HG03521 (cell line): ENCODE measurements around the gene NDUFA3.
A peak's percentile ranks its signal among the peaks of the same experiment; 100 is the strongest.
"Not testable (repeated sequence)": the region's sequence is repeated elsewhere in the genome, so short reads cannot be mapped to it uniquely, and the experiment has no call there.

Experiments used
- ATAC-seq: cut with Tn5 transposase; IDR thresholded peaks from one replicate; pipeline ENCODE4 v1.9.1; 2021; ENCODE audit warnings: mild to moderate bottlenecking, moderate library complexity; ENCODE audit not compliant: unreplicated experiment

NDUFA3 gene

DNA sequence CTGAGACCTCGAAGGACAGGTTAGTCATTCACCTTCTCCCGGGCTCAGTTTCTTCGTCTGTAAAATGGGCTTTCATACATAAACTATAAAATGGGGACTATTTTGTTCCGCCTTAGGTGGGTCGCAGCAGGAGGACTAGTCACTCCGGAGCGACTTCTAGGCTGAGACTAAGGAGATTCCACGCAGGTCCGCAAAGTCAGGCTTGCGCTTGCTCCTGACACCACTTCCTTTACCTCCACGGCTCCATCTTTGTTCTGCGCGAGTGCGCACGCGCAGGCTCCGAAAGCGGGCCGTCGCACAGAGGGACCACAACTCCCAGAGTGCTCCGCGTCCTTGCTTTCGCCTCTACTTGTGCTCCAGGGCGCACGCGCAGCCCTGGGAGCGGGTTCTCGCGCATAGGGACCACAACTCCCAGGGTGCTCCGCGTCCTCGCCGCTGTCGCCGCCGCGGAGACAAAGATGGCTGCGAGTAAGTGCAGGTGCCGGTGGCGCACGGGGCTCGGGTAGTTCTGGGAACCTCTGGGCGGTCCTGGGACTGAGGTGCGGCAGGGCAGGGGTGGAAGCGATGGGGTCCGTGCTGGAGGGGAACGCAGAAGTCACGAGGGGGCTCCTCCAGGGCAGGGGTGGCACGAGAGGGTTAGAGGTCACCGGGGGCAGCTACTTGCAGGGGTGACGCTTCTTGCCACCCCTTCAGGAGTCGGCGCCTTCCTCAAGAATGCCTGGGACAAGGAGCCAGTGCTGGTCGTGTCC lies at the start of gene NDUFA3:
TSS of gene NDUFA3 (plus strand) at position 435 of the 749 bp plus-strand sequence. CDS start at position 459, 24 bp downstream.
- ATAC-seq, result peak; percentile 93

DNA sequence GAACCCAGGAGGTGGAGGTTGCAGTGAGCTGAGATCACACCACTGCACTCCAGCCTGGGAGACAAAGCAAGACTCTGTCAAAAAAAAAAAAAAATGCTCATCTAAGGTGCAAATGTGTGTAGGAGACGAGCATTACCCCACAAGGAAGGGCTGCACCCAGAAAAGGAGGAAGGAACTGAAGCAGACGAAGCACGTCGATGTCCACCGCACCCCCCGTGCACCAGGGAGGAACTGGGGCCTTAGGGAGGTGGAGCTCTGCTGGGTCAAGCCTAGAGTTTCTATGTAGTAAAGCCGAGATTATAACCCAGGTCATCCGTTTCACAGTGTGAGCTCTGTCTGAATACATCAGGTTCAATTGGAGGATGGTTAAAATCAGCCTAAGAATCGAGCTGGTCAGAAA lies 40.0 kb upstream of the NDUFA3 start:
- ATAC-seq, result no peak

DNA sequence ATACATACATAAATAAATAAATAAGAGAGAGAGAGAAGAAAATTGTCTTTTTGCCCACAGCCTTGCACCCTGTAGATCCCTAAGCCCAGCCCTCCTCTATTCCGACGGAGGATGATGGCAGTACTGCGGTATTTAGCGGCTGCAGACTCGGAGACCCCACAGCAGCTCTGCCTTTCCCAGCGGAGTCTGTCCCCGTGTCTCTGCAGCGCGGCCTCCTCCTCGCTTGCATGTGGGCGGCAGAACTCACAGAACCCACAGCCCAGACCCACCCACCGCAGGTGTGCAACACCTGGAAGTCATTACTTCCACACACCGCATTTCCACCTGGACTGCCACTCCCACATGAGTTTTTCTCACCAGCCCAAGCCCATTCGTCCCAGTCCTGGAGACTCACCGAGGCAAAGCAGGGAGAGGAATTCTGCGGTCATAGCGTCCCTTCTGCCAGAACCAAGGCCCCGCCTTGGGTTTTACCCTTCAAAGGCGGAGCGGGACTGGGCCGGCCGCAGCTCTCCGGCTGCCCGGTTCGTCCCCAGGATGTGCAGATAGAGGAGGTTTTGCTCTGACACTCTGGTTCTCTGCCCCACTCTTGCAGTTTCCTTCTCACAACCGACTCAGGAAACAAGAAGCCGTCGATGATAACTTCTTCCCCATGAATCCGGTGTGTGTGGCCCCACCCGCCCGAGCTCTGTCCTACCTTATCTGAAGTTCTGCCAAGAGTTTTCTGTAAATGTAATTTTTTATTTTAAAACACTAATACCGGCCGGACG lies 39.1 kb upstream of the NDUFA3 start, which contains the start of gene VSTM1:
TSS of gene VSTM1 (minus strand) at position 548 of the 767 bp plus-strand sequence. CDS start at position 428, 120 bp downstream.
- ATAC-seq, result no peak

DNA sequence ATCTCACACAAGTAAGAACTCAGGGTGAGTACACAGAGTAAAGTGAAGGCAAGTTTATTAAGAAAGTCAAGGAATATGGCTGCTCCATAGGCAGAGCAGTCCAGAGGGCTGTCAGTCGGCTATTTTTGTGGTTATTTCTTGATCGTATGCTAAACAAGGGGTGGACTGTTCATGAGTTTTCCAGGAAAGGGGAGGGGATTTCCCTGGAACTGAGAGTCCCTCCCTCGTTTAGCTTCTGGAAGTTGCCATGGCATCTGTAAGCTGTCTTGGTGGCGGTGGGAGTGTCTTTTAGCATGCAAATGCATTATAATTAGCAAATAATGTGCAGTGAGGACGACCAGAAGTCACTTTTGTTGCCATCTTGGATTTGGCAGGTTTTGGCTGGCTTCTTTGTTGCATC lies 33.2 kb upstream of the NDUFA3 start:
- no peak for ATAC-seq

DNA sequence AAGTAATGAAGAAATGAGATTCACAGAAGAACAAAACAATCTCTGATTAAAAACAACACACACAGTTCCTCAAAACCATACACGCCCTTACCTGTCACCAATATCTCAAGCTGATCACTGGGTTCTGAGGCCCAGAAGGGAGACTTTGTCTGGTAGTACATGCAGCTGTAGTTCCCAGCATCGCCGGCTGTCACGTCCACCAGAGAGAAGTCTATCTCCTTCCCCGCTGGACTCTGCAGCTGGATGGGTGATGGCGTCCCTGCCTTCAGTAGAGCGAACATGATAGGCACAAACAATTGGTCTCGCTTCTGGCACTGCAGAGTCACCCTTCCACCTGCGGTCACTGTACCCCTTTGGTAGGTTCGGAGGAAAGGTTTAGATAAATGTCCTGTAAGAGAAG lies 28.8 kb upstream of the NDUFA3 start:
- no peak for ATAC-seq

DNA sequence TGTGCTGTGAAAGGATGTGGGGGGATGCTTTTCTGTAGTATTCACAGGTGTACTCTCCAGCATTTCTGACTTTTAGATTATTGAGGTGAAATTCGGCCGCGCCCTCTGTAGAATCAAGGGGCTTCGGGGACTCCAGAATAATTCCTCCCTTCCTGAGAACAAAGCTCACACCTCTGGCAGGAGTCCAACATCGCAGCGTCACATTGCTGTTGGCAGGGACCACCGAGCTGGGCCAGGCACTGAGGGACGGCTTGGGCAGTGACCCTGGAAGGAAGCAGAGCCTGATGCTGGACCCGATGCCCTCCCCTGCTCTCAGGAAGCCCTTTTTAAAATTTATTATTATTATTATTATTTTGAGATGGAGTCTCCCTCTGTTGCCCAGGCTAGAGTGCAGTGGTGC lies 27.8 kb upstream of the NDUFA3 start:
- no peak for ATAC-seq

DNA sequence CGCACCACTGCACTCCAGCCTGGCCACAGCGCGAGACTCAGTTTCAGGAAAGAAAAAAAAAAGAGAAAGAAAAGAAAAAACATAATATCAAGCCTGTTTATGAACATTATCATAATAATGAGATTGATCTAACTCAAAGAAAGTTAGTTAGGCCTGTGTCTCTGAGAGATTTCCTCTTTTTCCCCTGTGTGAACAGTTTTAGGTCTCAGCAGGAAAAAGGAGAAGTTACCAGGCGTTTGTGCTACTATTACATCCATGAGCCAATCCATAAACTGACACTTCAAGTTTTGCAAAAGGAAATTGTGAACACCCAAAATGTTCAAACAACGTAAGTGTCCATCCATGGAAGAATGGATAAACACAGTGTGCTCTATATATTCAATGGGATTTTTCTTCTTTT lies 25.3 kb upstream of the NDUFA3 start:
- ATAC-seq, result no peak

DNA sequence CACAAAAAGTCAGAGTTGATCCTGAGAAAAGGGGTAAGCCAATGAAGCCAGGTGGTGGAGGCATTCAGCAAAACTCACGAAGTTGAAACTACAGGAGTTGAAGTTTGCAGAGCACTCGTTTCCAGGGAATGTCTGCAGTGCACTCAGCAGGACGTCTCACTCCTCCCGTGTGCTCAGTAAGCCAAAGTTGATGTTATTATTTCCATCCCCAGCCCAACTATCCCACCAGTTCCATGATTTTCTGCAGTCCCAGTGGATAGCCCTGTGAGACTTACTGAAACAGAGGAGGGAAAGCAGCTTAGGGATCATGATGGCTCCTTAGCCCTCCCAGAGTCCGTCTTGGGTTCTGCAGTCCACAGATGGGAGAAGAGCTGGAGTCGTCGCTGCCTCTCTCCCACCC lies 21.6 kb upstream of the NDUFA3 start, which contains the start of gene TARM1:
TSS of gene TARM1 (minus strand) at position 334 of the 400 bp plus-strand sequence. CDS start at position 309, 25 bp downstream.
- no peak for ATAC-seq

DNA sequence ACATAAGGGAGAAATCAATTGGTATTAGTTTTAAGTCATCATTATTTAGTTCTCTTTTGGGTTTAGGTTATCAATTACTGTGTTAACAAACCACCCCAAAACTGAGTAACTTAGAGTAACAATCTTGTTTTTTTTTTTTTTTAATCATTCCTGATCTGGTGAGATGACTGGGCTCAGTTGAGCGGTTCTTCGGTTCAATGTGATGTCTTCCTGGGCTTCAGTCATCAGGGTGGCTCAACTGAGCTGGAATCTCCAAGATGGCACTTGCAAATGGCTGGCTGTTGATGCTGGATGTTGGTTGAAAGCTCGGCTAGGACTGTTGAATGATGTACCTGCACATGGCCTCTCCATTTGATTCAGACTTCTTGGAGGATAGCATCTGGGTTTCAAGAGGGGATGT lies 18.2 kb upstream of the NDUFA3 start:
- ATAC-seq, result no peak

DNA sequence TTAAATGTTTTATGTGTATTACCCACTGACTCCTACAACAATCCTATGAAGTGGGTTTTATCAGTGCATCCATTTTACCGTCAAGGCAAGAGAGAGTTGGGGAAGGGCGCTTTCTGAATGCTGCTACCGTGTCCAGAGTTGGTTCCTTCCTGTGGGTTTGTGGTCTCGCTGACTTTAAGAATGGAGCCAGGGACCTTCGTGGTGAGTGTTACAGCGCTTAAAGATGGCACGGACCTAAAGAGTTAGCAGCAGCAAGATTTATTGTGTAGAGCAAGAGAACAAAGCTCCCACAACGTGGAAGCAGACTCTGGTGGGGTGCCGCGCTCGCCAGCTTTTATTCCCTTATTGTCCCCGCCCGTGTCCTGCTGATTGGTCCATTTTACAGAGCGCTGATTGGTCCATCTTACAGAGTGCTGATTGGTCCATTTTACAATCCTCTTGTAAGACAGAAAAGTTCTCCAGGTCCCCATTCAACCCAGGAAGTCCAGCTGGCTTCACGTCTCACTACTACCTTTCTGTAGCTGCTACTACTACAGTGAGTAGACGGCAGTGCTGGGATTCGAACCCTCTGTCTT lies 8.1 kb upstream of the NDUFA3 start:
- ATAC-seq, result no peak

DNA sequence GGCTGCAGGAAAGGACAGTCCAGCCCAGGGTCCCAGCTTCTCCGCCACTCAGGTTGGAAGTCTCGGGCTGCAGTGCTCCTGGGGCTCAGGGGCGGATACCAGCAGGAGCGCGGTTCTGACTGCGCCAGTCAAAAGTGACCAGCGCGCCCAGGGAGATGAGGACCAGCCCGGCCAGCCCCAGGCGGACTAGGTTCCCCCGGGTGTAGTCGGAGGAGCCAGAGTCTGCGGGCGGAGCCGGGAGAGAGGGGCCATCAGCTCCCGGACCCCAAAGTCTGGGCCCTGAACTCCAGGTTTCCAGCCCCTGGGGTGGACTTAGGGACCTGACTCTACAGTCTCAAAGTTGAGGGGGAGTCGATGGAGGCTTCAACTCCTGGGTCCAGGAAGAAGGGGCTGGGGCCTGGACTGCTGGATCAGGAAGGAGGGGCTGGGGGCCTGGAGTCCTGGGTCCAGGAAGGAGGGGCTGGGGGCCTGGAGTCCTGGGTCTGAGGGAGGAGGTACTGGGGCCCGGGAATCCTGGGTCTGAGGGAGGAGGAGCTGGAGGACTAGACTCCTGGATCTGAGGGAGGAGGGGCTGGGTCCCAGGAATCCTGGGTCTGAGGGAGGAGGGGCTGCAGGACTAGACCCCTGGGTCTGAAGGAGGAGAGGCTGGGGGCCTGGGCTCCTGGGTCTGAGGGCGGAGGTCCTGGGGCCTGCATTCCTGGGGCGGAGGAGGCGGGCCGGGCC lies 7.4 kb upstream of the NDUFA3 start:
- ATAC-seq, result no peak

DNA sequence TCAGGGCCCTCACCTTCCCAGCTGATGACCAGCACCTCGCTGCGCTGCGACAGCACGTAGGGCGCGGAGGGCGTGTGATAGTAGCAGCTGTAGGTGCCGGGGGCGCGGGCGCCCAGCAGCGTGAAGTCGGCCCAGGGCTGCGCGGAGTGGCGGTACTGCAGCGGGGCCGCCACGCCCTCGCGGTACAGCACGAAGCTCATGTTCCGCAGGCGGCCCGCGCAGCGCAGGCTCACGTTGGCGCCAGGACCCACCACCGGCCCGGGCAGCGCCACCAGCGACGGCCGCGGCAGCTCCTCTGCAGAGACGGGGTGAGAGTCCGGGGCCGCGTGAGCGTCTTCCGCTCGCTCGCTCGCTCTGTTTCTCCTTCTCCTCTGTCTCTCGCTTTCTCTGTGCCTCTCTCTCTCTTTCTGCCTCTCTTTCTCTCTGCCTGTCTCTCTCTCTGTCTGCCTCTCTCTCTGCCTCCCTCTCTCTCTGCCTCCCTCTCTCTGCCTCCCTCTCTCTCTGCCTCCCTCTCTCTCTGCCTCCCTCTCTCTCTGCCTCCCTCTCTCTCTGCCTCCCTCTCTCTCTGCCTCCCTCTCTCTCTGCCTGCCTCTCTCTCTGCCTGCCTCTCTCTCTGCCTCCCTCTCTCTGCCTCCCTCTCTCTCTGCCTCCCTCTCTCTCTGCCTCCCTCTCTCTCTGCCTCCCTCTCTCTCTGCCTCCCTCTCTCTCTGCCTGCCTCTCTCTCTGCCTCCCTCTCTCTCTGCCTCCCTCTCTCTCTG lies 6.6 kb upstream of the NDUFA3 start:
- not testable (repeated sequence) for ATAC-seq

DNA sequence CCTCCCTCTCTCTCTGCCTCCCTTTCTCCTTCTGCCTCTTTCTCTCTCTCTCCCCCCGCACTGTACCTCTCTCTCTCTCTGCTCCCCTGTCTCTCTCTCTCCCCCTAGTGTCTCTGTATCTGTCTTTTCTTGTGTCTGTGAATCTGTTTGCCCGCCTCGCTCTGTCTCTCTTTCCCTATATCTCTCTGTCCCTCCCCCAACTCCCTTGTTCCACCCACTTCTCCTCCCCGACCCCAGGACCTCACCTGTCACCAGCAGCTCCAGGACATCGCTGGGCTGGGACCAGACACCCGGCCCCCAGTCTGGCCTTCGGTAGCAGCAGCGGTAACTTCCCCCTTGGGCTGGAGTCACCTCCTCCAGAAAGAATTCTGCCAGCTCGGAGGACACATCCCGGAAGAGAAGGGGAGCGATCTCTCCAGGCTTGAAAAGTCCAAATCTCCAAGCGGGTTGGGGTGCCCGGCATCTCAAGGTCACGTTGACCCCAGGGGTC lies 6.0 kb upstream of the NDUFA3 start:
- ATAC-seq, result no peak

DNA sequence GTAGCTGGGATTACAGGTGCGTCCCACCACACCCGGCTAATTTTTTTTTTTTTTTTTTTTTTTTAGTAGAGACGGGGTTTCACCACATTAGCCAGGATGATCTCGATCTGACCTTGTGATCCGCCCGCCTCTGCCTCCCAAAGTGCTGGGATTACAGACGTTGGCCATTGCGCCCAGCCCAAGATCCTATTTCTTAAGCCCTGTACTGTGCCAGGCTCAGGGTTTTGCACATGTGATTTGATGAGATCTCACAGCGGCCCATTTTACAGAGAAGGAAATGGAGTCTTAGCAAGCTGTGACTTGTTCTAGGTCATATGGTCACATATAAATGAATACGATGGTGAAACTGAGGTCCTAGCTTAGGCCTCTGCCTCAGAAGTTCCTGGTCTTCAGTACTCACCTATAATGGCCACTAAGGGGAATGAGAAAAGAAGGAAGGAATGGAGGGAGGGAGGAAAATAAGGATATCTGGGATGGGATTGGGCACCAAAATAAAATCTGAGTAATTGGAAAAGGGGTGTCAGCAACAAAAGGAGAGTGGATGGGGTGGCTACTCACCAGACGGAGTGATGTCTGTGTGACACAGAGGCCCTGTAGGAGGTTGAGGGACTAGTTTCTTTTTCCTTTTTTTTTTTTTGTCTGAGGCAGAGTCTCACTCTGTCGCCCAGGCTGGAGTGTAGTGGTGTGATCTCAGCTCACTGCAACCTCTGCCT lies 3.3 kb upstream of the NDUFA3 start:
- no peak for ATAC-seq

DNA sequence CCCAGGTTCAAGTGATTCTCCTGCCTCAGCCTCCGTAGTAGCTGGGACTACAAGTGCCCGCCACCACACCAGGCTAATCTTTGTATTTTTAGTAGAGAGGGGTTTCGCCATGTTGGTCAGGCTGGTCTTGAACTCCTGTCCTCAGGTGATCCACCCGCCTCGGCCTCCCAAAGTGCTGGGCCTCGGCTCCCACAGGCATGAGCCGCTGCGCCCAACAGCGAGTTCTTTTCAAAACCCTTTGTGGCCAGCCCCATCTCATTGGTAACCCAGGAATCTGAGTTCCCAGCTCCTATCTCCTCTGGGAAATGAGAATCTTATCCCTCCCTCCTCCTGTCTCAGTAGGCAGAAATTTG lies 2.8 kb upstream of the NDUFA3 start:
- not testable (repeated sequence) for ATAC-seq

DNA sequence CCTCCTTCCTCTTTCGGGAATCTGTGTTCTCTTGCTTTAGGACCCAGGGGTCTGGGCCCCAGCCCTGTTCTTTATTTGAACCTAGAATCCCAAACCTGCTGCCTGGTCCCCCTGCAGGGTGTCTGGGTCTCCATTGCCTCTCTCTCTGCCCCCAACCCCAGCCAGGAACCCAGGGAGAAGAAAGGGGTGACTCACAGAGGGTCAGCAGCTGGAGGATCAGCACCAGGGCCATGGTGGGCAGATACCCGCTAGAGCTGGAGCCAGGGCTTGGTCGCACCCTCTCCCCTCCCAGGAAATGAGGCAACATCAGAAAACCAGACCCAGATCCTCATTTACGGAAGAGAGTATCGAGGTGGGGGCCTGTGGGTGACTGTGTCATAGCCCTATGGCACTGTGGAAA lies 2.1 kb upstream of the NDUFA3 start, which contains the start of gene OSCAR:
TSS of gene OSCAR (minus strand) at position 243 of the 400 bp plus-strand sequence. CDS start at position 232, 11 bp downstream.
- ATAC-seq, result no peak

DNA sequence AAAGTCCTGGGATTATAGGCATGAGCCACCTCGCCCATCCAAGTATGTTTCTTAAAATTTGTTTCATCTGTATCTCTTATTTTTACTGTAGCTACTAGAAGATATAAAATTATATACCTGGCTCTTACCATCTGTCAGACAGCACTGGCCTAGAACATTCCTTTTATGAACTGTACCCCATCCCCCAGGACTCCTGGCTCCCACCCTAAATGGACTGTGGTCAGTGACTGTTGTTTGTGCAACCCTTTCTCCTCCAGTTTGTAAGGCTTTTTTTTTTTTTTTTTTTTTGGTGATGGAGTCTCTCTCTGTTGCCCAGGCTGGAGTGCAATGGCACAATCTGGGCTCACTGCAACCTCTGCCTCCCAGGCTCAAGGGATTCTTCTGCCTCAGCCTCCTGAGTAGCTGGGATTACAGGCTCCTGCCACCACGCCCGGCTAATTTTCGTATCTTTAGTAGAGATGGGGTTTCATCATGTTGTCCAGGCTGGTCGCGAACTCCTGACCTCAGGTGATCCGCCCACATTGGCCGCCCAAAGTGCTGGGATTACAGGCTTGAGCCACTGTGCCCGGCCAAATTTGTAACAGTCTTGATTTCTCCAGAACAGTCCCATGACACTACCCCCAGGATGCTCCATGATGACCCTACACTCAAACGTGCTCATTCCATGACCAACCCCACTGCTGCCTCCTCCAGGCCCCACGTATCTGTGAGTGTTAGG lies 2.5 kb downstream of the NDUFA3 start:
- ATAC-seq, result no peak

DNA sequence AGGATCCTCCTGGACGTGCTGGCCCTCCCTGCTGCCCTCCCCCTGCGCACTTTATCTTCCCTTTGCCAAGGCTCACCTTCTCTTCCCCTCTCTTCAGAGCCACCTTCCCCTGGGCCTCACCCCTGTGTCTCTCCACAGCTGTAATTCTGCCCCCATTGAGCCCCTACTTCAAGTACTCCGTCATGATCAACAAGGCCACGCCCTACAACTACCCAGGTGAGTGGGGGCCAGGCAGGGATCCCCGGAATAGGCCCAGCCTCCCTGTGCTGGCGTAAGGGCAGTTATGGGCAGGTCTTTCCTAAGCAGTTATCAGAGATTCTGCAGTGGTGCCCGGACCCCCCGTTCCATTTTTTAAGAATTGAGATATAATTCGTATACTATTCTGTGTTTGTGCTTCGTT lies 3.1 kb downstream of the NDUFA3 start:
- no peak for ATAC-seq

DNA sequence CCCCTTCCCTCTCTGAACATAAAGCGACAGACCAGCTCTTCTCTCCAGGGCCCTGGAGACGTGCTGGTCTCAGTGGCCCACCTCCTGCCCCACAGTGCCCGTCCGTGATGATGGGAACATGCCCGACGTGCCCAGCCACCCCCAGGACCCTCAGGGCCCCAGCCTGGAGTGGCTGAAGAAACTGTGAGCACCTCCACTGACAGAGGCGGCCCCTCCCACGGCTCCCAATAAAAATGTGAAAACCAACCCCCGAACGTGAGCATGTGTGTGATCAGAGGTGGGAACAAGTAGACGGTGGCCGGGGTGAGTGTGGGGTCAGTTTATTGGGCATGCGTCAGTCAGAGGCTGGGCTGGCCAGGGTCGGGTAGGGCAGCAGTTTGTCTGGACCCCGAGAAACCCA lies 4.1 kb downstream of the NDUFA3 start:
- no peak for ATAC-seq
